HEK293 (cell line): ENCODE measurements around the gene APOBEC3F.

Experiments used
- KLF8 ChIP-seq: fragments of 450-650 bp; formaldehyde crosslinking; IDR thresholded peaks from 2 replicates; pipeline ENCODE4 v1.5.1; 2016; ENCODE audit warnings: missing biosample characterization, missing genetic modification characterization
- RBAK ChIP-seq: fragments of 450-650 bp; formaldehyde crosslinking; IDR thresholded peaks from 2 replicates; pipeline ENCODE4 v1.5.1; 2016; ENCODE audit warnings: missing biosample characterization, missing genetic modification characterization
- SP2 ChIP-seq: fragments of 450-650 bp; formaldehyde crosslinking; IDR thresholded peaks from 2 replicates; pipeline ENCODE4 v1.5.1; 2016; ENCODE audit warnings: missing biosample characterization, missing genetic modification characterization
- SP3 ChIP-seq: fragments of 450-650 bp; formaldehyde crosslinking; IDR thresholded peaks from 2 replicates; pipeline ENCODE4 v1.5.1; 2016; ENCODE audit warnings: missing biosample characterization, missing genetic modification characterization
- SP7 ChIP-seq: fragments of 450-650 bp; formaldehyde crosslinking; IDR thresholded peaks from 2 replicates; pipeline ENCODE4 v1.5.1; 2016; ENCODE audit warnings: missing biosample characterization, missing genetic modification characterization
- ZNF571 ChIP-seq: fragments of 450-650 bp; formaldehyde crosslinking; IDR thresholded peaks from 2 replicates; pipeline ENCODE4 v1.5.0; 2017; ENCODE audit warnings: missing biosample characterization, missing genetic modification characterization
- ZSCAN23 ChIP-seq: fragments of 450-650 bp; formaldehyde crosslinking; IDR thresholded peaks from 2 replicates; pipeline ENCODE4 v1.5.1; 2016; ENCODE audit warnings: missing biosample characterization, missing genetic modification characterization
- TF ChIP-seq, protein P1 (sequence below): fragments of 450-650 bp; formaldehyde crosslinking; IDR thresholded peaks from 2 replicates; pipeline ENCODE4 v1.5.1; 2016; ENCODE audit warnings: missing biosample characterization, missing genetic modification characterization
- TF ChIP-seq, protein P2 (sequence below): fragments of 450-650 bp; formaldehyde crosslinking; IDR thresholded peaks from 2 replicates; pipeline ENCODE4 v1.5.1; 2016; ENCODE audit warnings: missing biosample characterization, missing genetic modification characterization
- TF ChIP-seq, protein P3 (sequence below): fragments of 450-650 bp; formaldehyde crosslinking; IDR thresholded peaks from 2 replicates; pipeline ENCODE4 v1.5.1; 2016; ENCODE audit warnings: missing biosample characterization, missing genetic modification characterization
- TF ChIP-seq, protein P4 (sequence below): fragments of 450-650 bp; formaldehyde crosslinking; IDR thresholded peaks from 2 replicates; pipeline ENCODE4 v1.5.1; 2017; ENCODE audit warnings: missing biosample characterization, missing genetic modification characterization

DNA sequence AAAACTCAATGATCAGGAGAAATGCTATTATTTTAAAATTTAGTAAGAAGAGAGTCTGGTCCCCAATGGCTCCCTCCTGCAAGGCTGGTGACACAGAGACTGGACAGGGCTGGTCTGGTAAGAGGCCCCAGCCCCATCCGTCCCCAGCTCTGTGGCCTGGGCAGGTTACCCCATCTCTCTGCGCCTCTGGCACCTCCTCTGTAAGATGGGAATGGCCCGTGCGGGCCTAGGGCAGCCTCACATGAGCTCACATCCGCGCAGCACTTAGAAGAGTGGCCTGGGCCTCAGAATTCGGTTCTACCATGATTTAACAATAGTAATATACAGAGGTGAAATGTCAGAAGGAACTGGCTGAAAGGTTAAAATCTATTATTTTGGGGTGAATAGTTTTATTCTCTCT lies 1.2 kb downstream of the APOBEC3F start:
- TF ChIP-seq, protein P1, sequence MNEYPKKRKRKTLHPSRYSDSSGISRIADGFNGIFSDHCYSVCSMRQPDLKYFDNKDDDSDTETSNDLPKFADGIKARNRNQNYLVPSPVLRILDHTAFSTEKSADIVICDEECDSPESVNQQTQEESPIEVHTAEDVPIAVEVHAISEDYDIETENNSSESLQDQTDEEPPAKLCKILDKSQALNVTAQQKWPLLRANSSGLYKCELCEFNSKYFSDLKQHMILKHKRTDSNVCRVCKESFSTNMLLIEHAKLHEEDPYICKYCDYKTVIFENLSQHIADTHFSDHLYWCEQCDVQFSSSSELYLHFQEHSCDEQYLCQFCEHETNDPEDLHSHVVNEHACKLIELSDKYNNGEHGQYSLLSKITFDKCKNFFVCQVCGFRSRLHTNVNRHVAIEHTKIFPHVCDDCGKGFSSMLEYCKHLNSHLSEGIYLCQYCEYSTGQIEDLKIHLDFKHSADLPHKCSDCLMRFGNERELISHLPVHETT = no peak
- no peak for TF ChIP-seq KLF8 (tag by site-specific recombination)
- TF ChIP-seq RBAK (tag by site-specific recombination) = no peak
- no peak for TF ChIP-seq ZSCAN23 (tag by site-specific recombination)
- no peak for TF ChIP-seq SP2 (tag by site-specific recombination)
- TF ChIP-seq ZNF571 = no peak
- TF ChIP-seq, protein P2, sequence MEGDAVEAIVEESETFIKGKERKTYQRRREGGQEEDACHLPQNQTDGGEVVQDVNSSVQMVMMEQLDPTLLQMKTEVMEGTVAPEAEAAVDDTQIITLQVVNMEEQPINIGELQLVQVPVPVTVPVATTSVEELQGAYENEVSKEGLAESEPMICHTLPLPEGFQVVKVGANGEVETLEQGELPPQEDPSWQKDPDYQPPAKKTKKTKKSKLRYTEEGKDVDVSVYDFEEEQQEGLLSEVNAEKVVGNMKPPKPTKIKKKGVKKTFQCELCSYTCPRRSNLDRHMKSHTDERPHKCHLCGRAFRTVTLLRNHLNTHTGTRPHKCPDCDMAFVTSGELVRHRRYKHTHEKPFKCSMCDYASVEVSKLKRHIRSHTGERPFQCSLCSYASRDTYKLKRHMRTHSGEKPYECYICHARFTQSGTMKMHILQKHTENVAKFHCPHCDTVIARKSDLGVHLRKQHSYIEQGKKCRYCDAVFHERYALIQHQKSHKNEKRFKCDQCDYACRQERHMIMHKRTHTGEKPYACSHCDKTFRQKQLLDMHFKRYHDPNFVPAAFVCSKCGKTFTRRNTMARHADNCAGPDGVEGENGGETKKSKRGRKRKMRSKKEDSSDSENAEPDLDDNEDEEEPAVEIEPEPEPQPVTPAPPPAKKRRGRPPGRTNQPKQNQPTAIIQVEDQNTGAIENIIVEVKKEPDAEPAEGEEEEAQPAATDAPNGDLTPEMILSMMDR (tag by site-specific recombination) = no peak
- TF ChIP-seq, protein P3, sequence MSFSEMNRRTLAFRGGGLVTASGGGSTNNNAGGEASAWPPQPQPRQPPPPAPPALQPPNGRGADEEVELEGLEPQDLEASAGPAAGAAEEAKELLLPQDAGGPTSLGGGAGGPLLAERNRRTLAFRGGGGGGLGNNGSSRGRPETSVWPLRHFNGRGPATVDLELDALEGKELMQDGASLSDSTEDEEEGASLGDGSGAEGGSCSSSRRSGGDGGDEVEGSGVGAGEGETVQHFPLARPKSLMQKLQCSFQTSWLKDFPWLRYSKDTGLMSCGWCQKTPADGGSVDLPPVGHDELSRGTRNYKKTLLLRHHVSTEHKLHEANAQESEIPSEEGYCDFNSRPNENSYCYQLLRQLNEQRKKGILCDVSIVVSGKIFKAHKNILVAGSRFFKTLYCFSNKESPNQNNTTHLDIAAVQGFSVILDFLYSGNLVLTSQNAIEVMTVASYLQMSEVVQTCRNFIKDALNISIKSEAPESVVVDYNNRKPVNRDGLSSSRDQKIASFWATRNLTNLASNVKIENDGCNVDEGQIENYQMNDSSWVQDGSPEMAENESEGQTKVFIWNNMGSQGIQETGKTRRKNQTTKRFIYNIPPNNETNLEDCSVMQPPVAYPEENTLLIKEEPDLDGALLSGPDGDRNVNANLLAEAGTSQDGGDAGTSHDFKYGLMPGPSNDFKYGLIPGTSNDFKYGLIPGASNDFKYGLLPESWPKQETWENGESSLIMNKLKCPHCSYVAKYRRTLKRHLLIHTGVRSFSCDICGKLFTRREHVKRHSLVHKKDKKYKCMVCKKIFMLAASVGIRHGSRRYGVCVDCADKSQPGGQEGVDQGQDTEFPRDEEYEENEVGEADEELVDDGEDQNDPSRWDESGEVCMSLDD (tag by site-specific recombination) = no peak
- no peak for TF ChIP-seq SP7 (tag by site-specific recombination)
- no peak for TF ChIP-seq SP3 (tag by site-specific recombination)
- TF ChIP-seq, protein P4, sequence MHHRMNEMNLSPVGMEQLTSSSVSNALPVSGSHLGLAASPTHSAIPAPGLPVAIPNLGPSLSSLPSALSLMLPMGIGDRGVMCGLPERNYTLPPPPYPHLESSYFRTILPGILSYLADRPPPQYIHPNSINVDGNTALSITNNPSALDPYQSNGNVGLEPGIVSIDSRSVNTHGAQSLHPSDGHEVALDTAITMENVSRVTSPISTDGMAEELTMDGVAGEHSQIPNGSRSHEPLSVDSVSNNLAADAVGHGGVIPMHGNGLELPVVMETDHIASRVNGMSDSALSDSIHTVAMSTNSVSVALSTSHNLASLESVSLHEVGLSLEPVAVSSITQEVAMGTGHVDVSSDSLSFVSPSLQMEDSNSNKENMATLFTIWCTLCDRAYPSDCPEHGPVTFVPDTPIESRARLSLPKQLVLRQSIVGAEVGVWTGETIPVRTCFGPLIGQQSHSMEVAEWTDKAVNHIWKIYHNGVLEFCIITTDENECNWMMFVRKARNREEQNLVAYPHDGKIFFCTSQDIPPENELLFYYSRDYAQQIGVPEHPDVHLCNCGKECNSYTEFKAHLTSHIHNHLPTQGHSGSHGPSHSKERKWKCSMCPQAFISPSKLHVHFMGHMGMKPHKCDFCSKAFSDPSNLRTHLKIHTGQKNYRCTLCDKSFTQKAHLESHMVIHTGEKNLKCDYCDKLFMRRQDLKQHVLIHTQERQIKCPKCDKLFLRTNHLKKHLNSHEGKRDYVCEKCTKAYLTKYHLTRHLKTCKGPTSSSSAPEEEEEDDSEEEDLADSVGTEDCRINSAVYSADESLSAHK = no peak
